Middle frontal gyrus (tissue), 1 donor: ENCODE measurements around the gene SPEG.
"Not testable (repeated sequence)": the region's sequence is repeated elsewhere in the genome, so short reads cannot be mapped to it uniquely, and the experiment has no call there.

ENCODE experiments used
- DNase-seq: peaks from one replicate; pipeline ENCODE4 v3.0.0-alpha.2; 2015; ENCODE audit warnings: low spot score; ENCODE audit errors: extremely low spot score

Gene SPEG

GRCh38 chr2:219404954-219405353 is 29.7 kb upstream of the SPEG start:
- DNase-seq, result no peak

GRCh38 chr2:219405451-219405850 is 29.2 kb upstream of the SPEG start:
- no peak for DNase-seq

- no peak for DNase-seq
Measured at GRCh38 chr2:219405958-219406860, 28.4 kb upstream of the SPEG start.

- DNase-seq, result no peak
Measured at GRCh38 chr2:219406861-219407230, 27.8 kb upstream of the SPEG start.

GRCh38 chr2:219407343-219407742 is 27.3 kb upstream of the SPEG start:
- not testable (repeated sequence) for DNase-seq

GRCh38 chr2:219408204-219408603 is 26.4 kb upstream of the SPEG start:
- no peak for DNase-seq

GRCh38 chr2:219408631-219409030 is 26.0 kb upstream of the SPEG start:
- DNase-seq, result no peak

GRCh38 chr2:219409619-219410018 is 25.0 kb upstream of the SPEG start:
- DNase-seq, result no peak

GRCh38 chr2:219410390-219410789 is 24.3 kb upstream of the SPEG start:
- no peak for DNase-seq

- DNase-seq, result no peak
Measured at GRCh38 chr2:219414857-219415256, 19.8 kb upstream of the SPEG start.

GRCh38 chr2:219415580-219416234 is 18.9 kb upstream of the SPEG start:
- DNase-seq, result no peak

- peak; percentile 21 for DNase-seq
Measured at GRCh38 chr2:219416235-219416602, 18.4 kb upstream of the SPEG start.

GRCh38 chr2:219416938-219417337 is 17.7 kb upstream of the SPEG start:
- DNase-seq, result no peak

GRCh38 chr2:219417374-219417773 is 17.3 kb upstream of the SPEG start:
- DNase-seq, result no peak

- no peak for DNase-seq
Measured at GRCh38 chr2:219418155-219419011, 16.3 kb upstream of the SPEG start, which contains the start of gene DES. DES (plus strand) TSS chr2:219418377; CDS start chr2:219418463, 86 bp downstream.

GRCh38 chr2:219419012-219419324 is 15.7 kb upstream of the SPEG start:
- no peak for DNase-seq

- DNase-seq, result no peak
Measured at GRCh38 chr2:219419331-219420197, 15.1 kb upstream of the SPEG start.

- no peak for DNase-seq
Measured at GRCh38 chr2:219420687-219421086, 14.0 kb upstream of the SPEG start.

GRCh38 chr2:219421323-219421722 is 13.3 kb upstream of the SPEG start:
- no peak for DNase-seq

- no peak for DNase-seq
Measured at GRCh38 chr2:219422952-219423534, 11.6 kb upstream of the SPEG start.
